ENCODE data around the gene ZNF862. TPM values are rescaled to one million over a fixed set of nuclear protein-coding genes. Genes with fewer than 3 reads are reported as not detected.

Gene ZNF862
- total RNA-seq, 2 donors from 2014 or later, result 8.8 to 9.9 TPM

- Histone ChIP-seq H3K4me3 (no peak overlapping the region), H3K4me1 (no peaks in the 10 kb centered on the region), H3K9me3 (no peaks in the 10 kb centered on the region), H3K27ac (no peak overlapping the region), H3K27me3 (no peaks in the 10 kb centered on the region), H3K36me3 (no peaks in the 10 kb centered on the region), H3K9ac (ENCODE audit: low read depth in 2 of 2, low read length in 2 of 2) (no peak overlapping the region)
- intact Hi-C loops (cut with DNase I), result loop anchor here (10.0 kb wide), 1 partner anchor 162 kb away; no protein-coding TSS in a partner anchor
- no peak for TF ChIP-seq CTCF (IDR thresholded peaks at IDR 0.05)
- peak; percentile 14 for DNase-seq
These were observed 44.3 kb downstream of the ZNF862 start for GRCh38 chr7:149882248-149883047.

DNA sequence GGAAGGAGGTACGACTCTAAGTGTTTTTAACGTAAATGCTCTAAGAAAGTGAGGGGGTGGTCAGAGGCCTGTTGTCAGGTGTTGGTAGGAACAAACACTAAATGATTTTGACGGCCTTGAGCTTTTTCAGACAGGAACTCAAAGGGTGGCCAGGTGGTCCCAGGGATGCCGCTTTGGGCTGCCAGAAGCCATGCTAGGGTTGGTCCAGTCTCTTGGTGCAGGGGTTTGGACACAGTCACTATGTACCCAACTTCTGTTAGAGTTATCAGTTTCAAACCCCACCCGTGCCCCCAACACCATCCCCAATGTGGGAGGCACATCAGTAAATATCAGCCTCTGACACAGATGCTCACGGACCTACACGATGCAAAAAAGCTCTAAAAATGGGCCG is 44.9 kb downstream of the ZNF862 start:
- no peak overlapping the region for H3K27ac ChIP-seq
- DNase-seq, result no peak
- TF ChIP-seq CTCF (IDR thresholded peaks at IDR 0.05), result no peak
- H3K4me3 ChIP-seq, result no peak overlapping the region
- H3K4me1 ChIP-seq, result no peaks in the 10 kb centered on the region
- H3K36me3 ChIP-seq, result no peaks in the 10 kb centered on the region
- H3K27me3 ChIP-seq, result no peaks in the 10 kb centered on the region
- H3K9ac ChIP-seq (ENCODE audit: low read depth in 2 of 2, low read length in 2 of 2), result no peak overlapping the region
- H3K9me3 ChIP-seq, result no peaks in the 10 kb centered on the region
- intact Hi-C loops (cut with DNase I), result loop anchor here (10.0 kb wide), 1 partner anchor 162 kb away; no protein-coding TSS in a partner anchor

DNA sequence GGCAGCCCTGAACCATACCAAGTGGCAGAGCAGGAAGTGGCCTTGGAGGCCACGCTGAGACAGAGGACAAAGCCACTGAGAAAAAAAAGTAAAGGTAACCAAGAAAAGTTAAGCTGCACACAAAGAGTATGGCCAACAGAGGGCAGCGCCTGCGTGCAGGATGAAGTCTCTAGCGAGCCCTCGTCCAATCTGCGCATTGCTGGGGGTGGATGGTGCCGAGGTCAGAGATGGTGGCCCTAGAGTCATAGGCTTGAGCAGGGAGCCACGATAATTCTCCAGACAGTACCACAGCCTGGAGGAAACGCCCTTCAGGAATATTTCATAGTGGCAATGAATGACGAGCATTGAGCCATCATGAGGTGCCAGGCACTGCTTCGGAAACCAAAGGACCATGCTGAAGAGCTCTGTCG is 45.3 kb downstream of the ZNF862 start:
- intact Hi-C loops (cut with DNase I), result loop anchor here (10.0 kb wide), 1 partner anchor 161 kb away; no protein-coding TSS in a partner anchor
- TF ChIP-seq CTCF (IDR thresholded peaks at IDR 0.05), result peak; percentile 62

GRCh38 chr7:149884016-149884415 is 45.8 kb downstream of the ZNF862 start:
- DNase-seq, result peak; percentile 33
- Histone ChIP-seq H3K27me3 (no peaks in the 10 kb centered on the region), H3K4me1 (no peaks in the 10 kb centered on the region), H3K27ac (no peak overlapping the region), H3K36me3 (no peaks in the 10 kb centered on the region), H3K9me3 (no peaks in the 10 kb centered on the region), H3K9ac (ENCODE audit: low read depth in 2 of 2, low read length in 2 of 2) (no peak overlapping the region), H3K4me3 (no peak overlapping the region)
- no peak for TF ChIP-seq CTCF (IDR thresholded peaks at IDR 0.05)
- intact Hi-C loops (cut with DNase I), result loop anchor here (10.0 kb wide), 1 partner anchor 161 kb away; no protein-coding TSS in a partner anchor

More for the DNA sequence above, 45.3 kb downstream of the ZNF862 start:
- Histone ChIP-seq H3K4me3 (no peak overlapping the region), H3K27ac (no peak overlapping the region), H3K4me1 (no peaks in the 10 kb centered on the region), H3K36me3 (no peaks in the 10 kb centered on the region), H3K9ac (ENCODE audit: low read depth in 2 of 2, low read length in 2 of 2) (no peak overlapping the region), H3K9me3 (no peaks in the 10 kb centered on the region), H3K27me3 (no peaks in the 10 kb centered on the region)
- DNase-seq, result peak; percentile 65

GRCh38 chr7:149884541-149884940 is 46.4 kb downstream of the ZNF862 start:
- Histone ChIP-seq H3K27ac (no peak overlapping the region), H3K27me3 (no peaks in the 10 kb centered on the region), H3K4me1 (no peaks in the 10 kb centered on the region), H3K9ac (ENCODE audit: low read depth in 2 of 2, low read length in 2 of 2) (no peak overlapping the region), H3K9me3 (no peaks in the 10 kb centered on the region), H3K4me3 (no peak overlapping the region), H3K36me3 (no peaks in the 10 kb centered on the region)
- DNase-seq, result peak; percentile 14
- no peak for TF ChIP-seq CTCF (IDR thresholded peaks at IDR 0.05)
- intact Hi-C loops (cut with DNase I), result loop anchor here (10.0 kb wide), 1 partner anchor 160 kb away; no protein-coding TSS in a partner anchor

Data from colonic mucosa (tissue), 4 donors.